H1 (cell line): Measurements from ENCODE around the gene PID1. TPM values are rescaled to one million over a fixed set of nuclear protein-coding genes. Genes with fewer than 3 reads are reported as not detected.

Source experiments
- CTCF ChIA-PET: fragments of 300-600 bp; sonication (Branson Sonifier 250); formaldehyde crosslinking; loops from one replicate; lab custom pipeline; 2021; ENCODE audit not compliant: partially characterized antibody; lab: Charles Lee
- POLR2A ChIA-PET: fragments of 300-600 bp; sonication (Branson Sonifier 250); formaldehyde crosslinking; loops from one replicate; lab custom pipeline; 2021; ENCODE audit warnings: inconsistent platforms; ENCODE audit not compliant: partially characterized antibody; lab: Charles Lee
- DNase-seq, 2 experiments: peaks; one replicate each; pipeline versions ENCODE4 v3.0.0 to v3.0.0-alpha.2; 2010 to 2022; ENCODE audit warnings: low spot score in 2 of 2, low read depth in 1 of 2, mixed read lengths in 1 of 2
- FAIRE-seq: peaks from 2 replicates; lab custom pipeline; 2011; peaks lifted over from hg19 to GRCh38; lab: Jason Lieb, UNC
- H2AFZ ChIP-seq: 2 replicates; pipeline ENCODE4 v1.8.1; 2012; ENCODE audit warnings: low read length, inconsistent platforms
- H2AK5ac ChIP-seq: 2 replicates; pipeline ENCODE4 v1.6.1; 2013; ENCODE audit warnings: low read depth, low read length
- H2BK120ac ChIP-seq: replicated peaks from 2 replicates; pipeline ENCODE3; 2013; ENCODE audit warnings: low read depth, low read length, inconsistent platforms
- H2BK12ac ChIP-seq: 2 replicates; pipeline ENCODE4 v1.6.1; 2013; ENCODE audit warnings: low read depth, low read length
- H2BK15ac ChIP-seq: 2 replicates; pipeline ENCODE4 v1.6.1; 2013; ENCODE audit warnings: low read length
- H2BK20ac ChIP-seq: 2 replicates; pipeline ENCODE4 v1.6.1; 2013; ENCODE audit warnings: low read length
- H2BK5ac ChIP-seq: 2 replicates; pipeline ENCODE4 v1.6.1; 2013; ENCODE audit warnings: low read depth, low read length
- H3K14ac ChIP-seq: 2 replicates; pipeline ENCODE4 v1.6.1; 2013; ENCODE audit warnings: inconsistent platforms; ENCODE audit not compliant: insufficient read length
- H3K18ac ChIP-seq: 2 replicates; pipeline ENCODE4 v1.6.1; 2013; ENCODE audit warnings: low read length; ENCODE audit errors: extremely low read depth
- H3K23ac ChIP-seq: 2 replicates; pipeline ENCODE4 v1.6.1; 2013; ENCODE audit warnings: inconsistent platforms; ENCODE audit not compliant: insufficient read length
- H3K23me2 ChIP-seq: 2 replicates; pipeline ENCODE4 v1.6.1; 2013; ENCODE audit warnings: low read depth, low read length
- H3K27ac ChIP-seq: 2 replicates; pipeline ENCODE4 v1.6.1; 2011; ENCODE audit warnings: low read depth, low read length, inconsistent platforms
- H3K27me3 ChIP-seq, 4 experiments: replicated peaks in 1 of 4; 1 replicate in 1 of 4; 2 replicates in 3 of 4; pipeline versions ENCODE4 v1.6.1 to v1.8.1; 2011 to 2013; ENCODE audit warnings: low read length in 3 of 4, mild to moderate bottlenecking in 3 of 4, inconsistent platforms in 2 of 4, mixed read lengths in 2 of 4, moderate library complexity in 1 of 4; ENCODE audit not compliant: control insufficient read depth in 3 of 4, insufficient read depth in 3 of 4; ENCODE audit errors: extremely low read depth in 1 of 4
- H3K36me3 ChIP-seq, 4 experiments: 2 replicates each; pipeline versions ENCODE4 v1.6.1 to v1.8.1; 2011 to 2013; ENCODE audit warnings: mild to moderate bottlenecking in 4 of 4, low read length in 3 of 4, moderate library complexity in 2 of 4, control low read depth in 1 of 4, inconsistent platforms in 1 of 4; ENCODE audit not compliant: insufficient read depth in 4 of 4, control insufficient read depth in 2 of 4
- H3K4ac ChIP-seq: replicated peaks from 2 replicates; pipeline ENCODE3; 2013; ENCODE audit warnings: low read length, low read depth, mixed read lengths, inconsistent platforms; ENCODE audit not compliant: insufficient read length
- H3K4me1 ChIP-seq, 4 experiments: replicated peaks in 1 of 4; 1 replicate in 1 of 4; 2 replicates in 3 of 4; pipeline versions ENCODE4 v1.6.1 to v1.8.1; 2011 to 2013; ENCODE audit warnings: low read length in 3 of 4, inconsistent platforms in 2 of 4, mixed read lengths in 1 of 4; ENCODE audit not compliant: insufficient read depth in 4 of 4, control insufficient read depth in 3 of 4
- H3K4me2 ChIP-seq, 2 experiments: 2 replicates each; pipeline versions ENCODE4 v1.6.1 to v1.8.1; 2011 to 2013; ENCODE audit warnings: low read depth in 2 of 2, low read length in 2 of 2, control low read depth in 1 of 2, inconsistent platforms in 1 of 2, mild to moderate bottlenecking in 1 of 2; ENCODE audit not compliant: insufficient read depth in 1 of 2
- H3K4me3 ChIP-seq, 4 experiments: fragments of 200-600, 300-600 bp in 1 of 4; sonication (generic), shearing (Covaris generic), sonication (Bioruptor Twin) in 1 of 4; 2 replicates each; pipeline versions ENCODE4 v1.5.1 to v1.8.1; 2011 to 2016; ENCODE audit warnings: low read length in 4 of 4, low read depth in 3 of 4, control low read depth in 2 of 4, inconsistent platforms in 2 of 4, mild to moderate bottlenecking in 2 of 4, mixed read lengths in 1 of 4, moderate library complexity in 1 of 4; ENCODE audit not compliant: insufficient read depth in 2 of 4; ENCODE audit errors: extremely low read depth in 1 of 4
- H3K56ac ChIP-seq: replicated peaks from 2 replicates; pipeline ENCODE3; 2013; ENCODE audit warnings: low read depth, mild to moderate bottlenecking, mixed read lengths, low read length, inconsistent platforms; ENCODE audit not compliant: insufficient read length
- H3K79me1 ChIP-seq: 2 replicates; pipeline ENCODE4 v1.6.1; 2013; ENCODE audit warnings: low read depth, low read length, control low read depth
- H3K79me2 ChIP-seq, 2 experiments: 2 replicates each; pipeline versions ENCODE4 v1.6.1 to v1.8.1; 2012 to 2013; ENCODE audit warnings: low read length in 2 of 2, mild to moderate bottlenecking in 2 of 2, inconsistent platforms in 1 of 2; ENCODE audit not compliant: insufficient read depth in 2 of 2, control insufficient read depth in 1 of 2
- H3K9ac ChIP-seq, 4 experiments: replicated peaks in 1 of 4; 1 replicate in 1 of 4; 2 replicates in 3 of 4; pipeline versions ENCODE4 v1.6.1 to v1.8.1; 2011 to 2013; ENCODE audit warnings: low read depth in 3 of 4, low read length in 3 of 4, control low read depth in 2 of 4, mild to moderate bottlenecking in 2 of 4, moderate library complexity in 2 of 4, inconsistent platforms in 1 of 4; ENCODE audit errors: extremely low read depth in 1 of 4
- H3K9me3 ChIP-seq, 2 experiments: 2 replicates each; pipeline versions ENCODE4 v1.6.1 to v1.8.1; 2012 to 2013; ENCODE audit warnings: mild to moderate bottlenecking in 2 of 2, moderate library complexity in 2 of 2, control low read depth in 1 of 2, inconsistent platforms in 1 of 2, low read depth in 1 of 2, low read length in 1 of 2, mixed read lengths in 1 of 2; ENCODE audit not compliant: insufficient read depth in 2 of 2
- H4K20me1 ChIP-seq, 2 experiments: replicated peaks in 1 of 2; 2 replicates each; pipeline versions ENCODE3 to v1.8.1; 2011 to 2013; ENCODE audit warnings: inconsistent platforms in 2 of 2, low read length in 2 of 2, mild to moderate bottlenecking in 1 of 2; ENCODE audit not compliant: insufficient read depth in 2 of 2, control insufficient read depth in 1 of 2
- H4K5ac ChIP-seq: 2 replicates; pipeline ENCODE4 v1.6.1; 2013; ENCODE audit warnings: low read length, low read depth, mixed read lengths, inconsistent platforms; ENCODE audit not compliant: insufficient read length
- H4K8ac ChIP-seq: 2 replicates; pipeline ENCODE4 v1.8.0; 2013; ENCODE audit warnings: mild to moderate bottlenecking, moderate library complexity, low read length, inconsistent platforms; ENCODE audit not compliant: insufficient read depth; ENCODE audit errors: extremely low read depth
- H4K91ac ChIP-seq: replicated peaks from 2 replicates; pipeline ENCODE3; 2013; ENCODE audit warnings: low read length, mixed read lengths, inconsistent platforms; ENCODE audit not compliant: insufficient read length
- ASH2L ChIP-seq: fragments of 200-600, 300-600 bp; sonication (generic); IDR thresholded peaks from one replicate; pipeline ENCODE4 v1.7.1; 2017; ENCODE audit warnings: low read length
- BACH1 ChIP-seq: IDR thresholded peaks from 2 replicates; pipeline ENCODE4 v1.6.1; 2012; ENCODE audit warnings: low read length, improper control_type of control experiment
- BCL11A ChIP-seq, 2 experiments: IDR thresholded peaks; one replicate each; pipeline ENCODE4 v1.6.1; 2011; ENCODE audit warnings: low read depth in 2 of 2, low read length in 2 of 2, mild to moderate bottlenecking in 2 of 2
- CBX5 ChIP-seq: fragments of 300-800, 300-1000 bp; sonication (generic); IDR thresholded peaks from 2 replicates; pipeline ENCODE4 v1.7.1; 2016; ENCODE audit warnings: antibody characterized with exemption, low read length, low read depth
- CEBPB ChIP-seq: IDR thresholded peaks from 2 replicates; pipeline ENCODE4 v1.6.1; 2012; ENCODE audit warnings: low read depth, low read length
- CHD1 ChIP-seq: IDR thresholded peaks from 2 replicates; pipeline ENCODE4 v1.6.1; 2012; ENCODE audit warnings: low read depth, low read length, improper control_type of control experiment
- GTF2F1 ChIP-seq: IDR thresholded peaks from 2 replicates; pipeline ENCODE4 v1.6.1; 2012; ENCODE audit warnings: low read depth, low read length, improper control_type of control experiment, borderline replicate concordance
- JUND ChIP-seq: IDR thresholded peaks from 2 replicates; pipeline ENCODE4 v1.6.1; 2011; ENCODE audit warnings: mild to moderate bottlenecking, improper control_type of control experiment, low read length
- KDM4A ChIP-seq: IDR thresholded peaks from one replicate; pipeline ENCODE4 v1.7.1; 2012; ENCODE audit warnings: low read depth, mild to moderate bottlenecking, moderate library complexity, low read length, inconsistent platforms; ENCODE audit not compliant: severe bottlenecking
- MAX ChIP-seq: IDR thresholded peaks from 2 replicates; pipeline ENCODE4 v1.6.1; 2012; ENCODE audit warnings: inconsistent platforms
- POU5F1 ChIP-seq: IDR thresholded peaks from 2 replicates; pipeline ENCODE4 v1.6.1; 2011; ENCODE audit warnings: low read depth, mild to moderate bottlenecking, low read length, moderate library complexity
- RBBP5 ChIP-seq: IDR thresholded peaks from 2 replicates; pipeline ENCODE4 v1.7.1; 2012; ENCODE audit warnings: low read depth, mild to moderate bottlenecking, inconsistent platforms, low read length, moderate library complexity, borderline replicate concordance
- TAF1 ChIP-seq: IDR thresholded peaks from 2 replicates; pipeline ENCODE4 v1.6.1; 2011; ENCODE audit warnings: mild to moderate bottlenecking, low read depth, low read length
- TEAD4 ChIP-seq: IDR thresholded peaks from 2 replicates; pipeline ENCODE4 v1.6.1; 2012; ENCODE audit warnings: low read depth, low read length, inconsistent platforms, mixed read lengths
- WGBS, 2 experiments: shearing (Covaris generic) in 1 of 2; methylation state at CpG; one replicate each; pipeline versions ENCODE4 v1.1.6 to v1.1.7; 2013 to 2015; ENCODE audit warnings: low lambda C conversion rate in 2 of 2, mixed read lengths in 2 of 2, inconsistent platforms in 1 of 2, low coverage in 1 of 2, missing lambda C conversion rate in 1 of 2; ENCODE audit not compliant: insufficient replicate concordance in 2 of 2, insufficient coverage in 1 of 2, insufficient read length in 1 of 2; ENCODE audit errors: extremely low coverage in 1 of 2, missing lambda C conversion rate in 1 of 2; 5-methylcytosine and 5-hydroxymethylcytosine counted together
- polyA plus RNA-seq, 7 experiments: library from polyadenylated mRNA; depleted of rRNA in 3 of 7; stranded (reverse) in 5 of 7; unstranded in 2 of 7; fragments of >200 nt in 5 of 7; fragments of 200-250 nt in 2 of 7; gene quantifications; 1 replicate in 5 of 7; 2 replicates in 1 of 7; 4 replicates in 1 of 7; pipeline versions ENCODE4 v1.2.1 to v1.2.3, GENCODE V29; 2011 to 2013; ENCODE audit warnings: missing spikeins in 2 of 7, mixed read lengths in 2 of 7
- total RNA-seq: library from RNA; stranded (reverse); fragmentation: NEBNext Ultra II Directional; extraction: Animal tissue kit (Norgen Biotek cat#: 25700); gene quantifications from 2 replicates; pipeline ENCODE4 v1.2.1, GENCODE V29; 2021

PID1 gene
- total and polyA plus RNA-seq, 2 of the 8 experiments (the other 6 are each of a cell fraction or from before 2014, with no cell fraction given) = 1.5 to 3.3 TPM

GRCh38 chr2:229104025-229104424, 167.1 kb downstream of the PID1 start:
- H3K36me3 ChIP-seq = no peaks in the 10 kb centered on the region
- no peak overlapping the region for H4K5ac ChIP-seq
- no peak overlapping the region for H2BK20ac ChIP-seq
- H2BK120ac ChIP-seq = no peak overlapping the region
- no peak overlapping the region for H3K23ac ChIP-seq
- no peaks in the 10 kb centered on the region for H3K23me2 ChIP-seq
- CTCF ChIA-PET = no interaction called here
- H3K9ac ChIP-seq = no peak overlapping the region
- no peak overlapping the region for H3K4ac ChIP-seq
- no peaks in the 10 kb centered on the region for H4K20me1 ChIP-seq
- TF ChIP-seq JUND (no peak), RBBP5 (no peak), CHD1 (no peak), TAF1 (no peak), BACH1 (no peak), ASH2L (no peak), POU5F1 (no peak), MAX (no peak), CBX5 (no peak), BCL11A (IDR thresholded peaks at IDR 0.05; ENCODE audit: low read depth in 2 of 2, low read length in 2 of 2) (no peak), TEAD4 (no peak), GTF2F1 (no peak), CEBPB (no peak), KDM4A (no peak)
- no peak overlapping the region for H3K27ac ChIP-seq
- no peak overlapping the region for H2AK5ac ChIP-seq
- H2BK5ac ChIP-seq = no peak overlapping the region
- H3K4me1 ChIP-seq = no peaks in the 10 kb centered on the region
- FAIRE-seq = no peak
- H3K79me1 ChIP-seq = no peaks in the 10 kb centered on the region
- 96% methylated on average over 3 of the region's 3 CpGs; no CpG with 5 or more reads in 1 of the 2 experiments for WGBS, 2 experiments
- H3K56ac ChIP-seq = no peak overlapping the region
- H2BK15ac ChIP-seq = no peak overlapping the region
- H3K27me3 ChIP-seq = no peaks in the 10 kb centered on the region
- H2AFZ ChIP-seq = no peak overlapping the region
- H4K91ac ChIP-seq = no peak overlapping the region
- no peak for DNase-seq
- H3K4me3 ChIP-seq = no peak overlapping the region
- no peak overlapping the region for H2BK12ac ChIP-seq
- H3K18ac ChIP-seq = no peak overlapping the region
- POLR2A ChIA-PET = no interaction called here
- no peaks in the 10 kb centered on the region for H3K9me3 ChIP-seq
- no peak overlapping the region for H4K8ac ChIP-seq
- H3K79me2 ChIP-seq = no peaks in the 10 kb centered on the region
- H3K14ac ChIP-seq = no peak overlapping the region
- H3K4me2 ChIP-seq = no peak overlapping the region
